ENCODE results near the gene CAMTA1. TPM values are rescaled to one million over a fixed set of nuclear protein-coding genes. Genes with fewer than 3 reads are reported as not detected.

CAMTA1 gene
- total RNA-seq, 4 donors from 2014 or later = 45.3 to 68.9 (median 62.0) TPM

- no peak for ATAC-seq (ENCODE audit: low FRiP score)
- no peak for TF ChIP-seq CTCF (IDR thresholded peaks at IDR 0.05)
- DNase-seq (ENCODE audit: low spot score) = no peak
Observed at GRCh38 chr1:6935361-6935883, 150.2 kb downstream of the CAMTA1 start.

- DNase-seq (ENCODE audit: low spot score) = no peak
- no peak for TF ChIP-seq CTCF (IDR thresholded peaks at IDR 0.05)
- ATAC-seq (ENCODE audit: low FRiP score) = no peak
Observed at GRCh38 chr1:6935911-6936690, 150.8 kb downstream of the CAMTA1 start.

GRCh38 chr1:6937048-6937447, 151.8 kb downstream of the CAMTA1 start:
- ATAC-seq (ENCODE audit: low FRiP score) (no peak), DNase-seq (ENCODE audit: low spot score) (no peak)
- no peak for TF ChIP-seq CTCF (IDR thresholded peaks at IDR 0.05)

- no peak for ATAC-seq (ENCODE audit: low FRiP score)
- no peak for DNase-seq (ENCODE audit: low spot score)
- TF ChIP-seq CTCF (IDR thresholded peaks at IDR 0.05) = no peak
Observed at GRCh38 chr1:6939363-6939762, 154.1 kb downstream of the CAMTA1 start.

- no peak for TF ChIP-seq CTCF (IDR thresholded peaks at IDR 0.05)
- no peak for DNase-seq (ENCODE audit: low spot score)
- ATAC-seq (ENCODE audit: low FRiP score) = no peak
Observed at GRCh38 chr1:6941786-6942185, 156.5 kb downstream of the CAMTA1 start.

- ATAC-seq (ENCODE audit: low FRiP score) (no peak), DNase-seq (ENCODE audit: low spot score) (no peak)
- no peak for TF ChIP-seq CTCF (IDR thresholded peaks at IDR 0.05)
Observed at GRCh38 chr1:6942990-6943389, 157.7 kb downstream of the CAMTA1 start.

GRCh38 chr1:6944434-6944833, 159.2 kb downstream of the CAMTA1 start:
- TF ChIP-seq CTCF (IDR thresholded peaks at IDR 0.05) = no peak
- DNase-seq (ENCODE audit: low spot score) (no peak), ATAC-seq (ENCODE audit: low FRiP score) (no peak)

Data from omental fat pad (tissue), 4 donors.